Sciatic nerve (tissue), 2 donors: ENCODE measurements around the gene C16orf90. TPM values are rescaled to one million over a fixed set of nuclear protein-coding genes. Genes with fewer than 3 reads are reported as not detected.
A peak's percentile ranks its signal among the peaks of the same experiment; 100 is the strongest.
"Not testable (repeated sequence)": the region's sequence is repeated elsewhere in the genome, so short reads cannot be mapped to it uniquely, and the experiment has no call there.

Experiments
- ATAC-seq: fragments of 200-7000 bp; cut with Tn5 transposase; one replicate; pipeline ENCODE4 v1.9.1; 2020; ENCODE audit warnings: mild to moderate bottlenecking, moderate library complexity
- DNase-seq: peaks from one replicate; pipeline ENCODE4 v3.0.0-alpha.2; 2020; ENCODE audit warnings: low spot score
- intact Hi-C: fragments of 100-400 bp; cut with DNase I; formaldehyde crosslinking; loops from one replicate; pipeline ENCODE4 v1.14.2; 2022
- total RNA-seq: library from RNA; stranded (reverse); fragmentation: NEBNext Ultra II Directional; extraction: Animal tissue kit (Norgen Biotek cat#: 25700); gene quantifications from one replicate; pipeline ENCODE4 v1.2.1, GENCODE V29; 2021
- donor health status: DM: no; HTN: no; CAD: no.
- donor health status: DM: no; HTN: no; CAD: no.

The C16orf90 gene
- total RNA-seq, 1 donor from 2014 or later: not detected

- intact Hi-C loops: no loop called here
- peak; percentile 7 for ATAC-seq
- DNase-seq: no peak
Measured at GRCh38 chr16:3486506-3487215, 8.6 kb downstream of the C16orf90 start.

- intact Hi-C loops: no loop called here
- peak; percentile 4 for ATAC-seq
- no peak for DNase-seq
Measured at GRCh38 chr16:3485821-3486505, 9.3 kb downstream of the C16orf90 start.

- intact Hi-C loops: no loop called here
- DNase-seq: no peak
- no peak for ATAC-seq
Measured at GRCh38 chr16:3485097-3485745, 10.1 kb downstream of the C16orf90 start.

- DNase-seq (no peak), ATAC-seq (no peak)
- intact Hi-C loops: no loop called here
Measured at GRCh38 chr16:3484318-3485096, 10.8 kb downstream of the C16orf90 start.

- intact Hi-C loops: no loop called here
- ATAC-seq (no peak), DNase-seq (no peak)
Measured at GRCh38 chr16:3482659-3483241, 12.5 kb downstream of the C16orf90 start.

- no peak for ATAC-seq
- intact Hi-C loops: no loop called here
- no peak for DNase-seq
Measured at GRCh38 chr16:3481696-3482658, 13.3 kb downstream of the C16orf90 start.

- intact Hi-C loops: no loop called here
- ATAC-seq: no peak
- no peak for DNase-seq
Measured at GRCh38 chr16:3480901-3481695, 14.2 kb downstream of the C16orf90 start.

GRCh38 chr16:3479654-3480216 is 15.6 kb downstream of the C16orf90 start:
- no peak for ATAC-seq
- no peak for DNase-seq
- intact Hi-C loops: no loop called here

GRCh38 chr16:3478242-3478925 is 16.9 kb downstream of the C16orf90 start:
- DNase-seq: no peak

GRCh38 chr16:3476409-3476808 is 18.9 kb downstream of the C16orf90 start:
- ATAC-seq (no peak), DNase-seq (no peak)
- intact Hi-C loops: no loop called here

More at GRCh38 chr16:3478242-3478925, 16.9 kb downstream of the C16orf90 start:
- ATAC-seq: no peak
- intact Hi-C loops: no loop called here

GRCh38 chr16:3475604-3476375 is 19.5 kb downstream of the C16orf90 start:
- no peak for DNase-seq
- no peak for ATAC-seq
- intact Hi-C loops: no loop called here

- ATAC-seq, DNase-seq, intact Hi-C loops: not testable (repeated sequence)
Measured at GRCh38 chr16:3474870-3475269, 20.4 kb downstream of the C16orf90 start.

GRCh38 chr16:3474136-3474779 is 21.0 kb downstream of the C16orf90 start:
- intact Hi-C loops: no loop called here
- ATAC-seq (no peak), DNase-seq (no peak)

GRCh38 chr16:3473596-3473943 is 21.7 kb downstream of the C16orf90 start:
- intact Hi-C loops, ATAC-seq, DNase-seq: not testable (repeated sequence)
